ENCODE data around the gene E4F1. TPM values are rescaled to one million over a fixed set of nuclear protein-coding genes. Genes with fewer than 3 reads are reported as not detected.
A peak's percentile ranks its signal among the peaks of the same experiment; 100 is the strongest.

Gene E4F1
- total RNA-seq, 1 experiment from 2014 or later: 34.4 TPM

GRCh38 chr16:2237493-2238149 is 14.2 kb downstream of the E4F1 start (continued):
- TF ChIP-seq AFF4 (CRISPR knock-in tag; IDR thresholded peaks at IDR 0.05; ENCODE audit: borderline replicate concordance): no peak
- TF ChIP-seq ARID4B (CRISPR knock-in tag; IDR thresholded peaks at IDR 0.05; ENCODE audit: borderline replicate concordance): no peak
- TF ChIP-seq SMAD4 (CRISPR knock-in tag; IDR thresholded peaks at IDR 0.05): 0 out of 2 replicates have a peak, but pooled peaks have one; percentile 57
- no peak for TF ChIP-seq ATF3 (CRISPR knock-in tag; conservative IDR thresholded peaks at IDR 0.05)
- TF ChIP-seq SP1 (CRISPR knock-in tag; conservative IDR thresholded peaks at IDR 0.05): no peak
- TF ChIP-seq ZMAT4 (CRISPR knock-in tag; IDR thresholded peaks at IDR 0.05): no peak

- CTCF ChIA-PET: interaction anchor here (0.6 to 4.5 kb wide), 7 partner anchors 9 to 263 kb away, joined by 3 to 51 read pairs (median 4); partner anchors contain the start of genes CASKIN1 and ECI1
- Mint-ChIP-seq H3K36me3 (peaks cover 11% of the 10 kb centered on the region), H3K9me3 (no peaks in the 10 kb centered on the region)
- no peak for TF ChIP-seq MYBL2 (CRISPR knock-in tag; IDR thresholded peaks at IDR 0.05)
- 0 out of 2 replicates have a peak, but pooled peaks have one; percentile 31 for TF ChIP-seq FOXP4 (CRISPR knock-in tag; IDR thresholded peaks at IDR 0.05)
- TF ChIP-seq ETV6 (CRISPR knock-in tag; IDR thresholded peaks at IDR 0.05): no peak
- no peak for TF ChIP-seq SMAD4 (CRISPR knock-in tag; IDR thresholded peaks at IDR 0.05)
- TF ChIP-seq ZBTB43 (CRISPR knock-in tag; IDR thresholded peaks at IDR 0.05): no peak
- no peak for TF ChIP-seq CTCF (IDR thresholded peaks at IDR 0.05)
- no peak for TF ChIP-seq IRF1 (CRISPR knock-in tag; IDR thresholded peaks at IDR 0.05)
- no peak for TF ChIP-seq SMAD3 (CRISPR knock-in tag; IDR thresholded peaks at IDR 0.05; ENCODE audit: borderline replicate concordance)
- no peak for TF ChIP-seq E2F4 (CRISPR knock-in tag; IDR thresholded peaks at IDR 0.05; ENCODE audit: borderline replicate concordance, low read depth)
- TF ChIP-seq NR2C2 (CRISPR knock-in tag; IDR thresholded peaks at IDR 0.05): no peak
- TF ChIP-seq GTF2I (CRISPR knock-in tag; conservative IDR thresholded peaks at IDR 0.05): no peak
Measured at GRCh38 chr16:2238150-2238837, 14.9 kb downstream of the E4F1 start.

More at GRCh38 chr16:2238150-2238837, 14.9 kb downstream of the E4F1 start:
- peaks cover 16% of the 10 kb centered on the region for H3K27me3 Mint-ChIP-seq (ENCODE audit: low read depth)
- no peaks in the 10 kb centered on the region for H3K4me1 Mint-ChIP-seq
- no peak overlapping the region for H3K27ac Mint-ChIP-seq
- peak; percentile 2; the same call in 1 of the 2 replicates for ATAC-seq
- DNase-seq (ENCODE audit: low spot score): no peak
- POLR2A ChIA-PET: interaction anchor here (0.5 to 4.1 kb wide), 5 partner anchors 13 to 86 kb away, joined by 3 to 28 read pairs (median 3); partner anchors contain the start of genes ECI1 and TRAF7
- peak overlapping the region; percentile 24; the same call in 1 of the 2 replicates for H3K4me3 Mint-ChIP-seq
